ENCODE results near the gene SLC22A4. TPM values are rescaled to one million over a fixed set of nuclear protein-coding genes. Genes with fewer than 3 reads are reported as not detected.

SLC22A4 gene
- total RNA-seq, 3 donors from 2014 or later = 1.3 to 4.5 (median 2.3) TPM

DNA sequence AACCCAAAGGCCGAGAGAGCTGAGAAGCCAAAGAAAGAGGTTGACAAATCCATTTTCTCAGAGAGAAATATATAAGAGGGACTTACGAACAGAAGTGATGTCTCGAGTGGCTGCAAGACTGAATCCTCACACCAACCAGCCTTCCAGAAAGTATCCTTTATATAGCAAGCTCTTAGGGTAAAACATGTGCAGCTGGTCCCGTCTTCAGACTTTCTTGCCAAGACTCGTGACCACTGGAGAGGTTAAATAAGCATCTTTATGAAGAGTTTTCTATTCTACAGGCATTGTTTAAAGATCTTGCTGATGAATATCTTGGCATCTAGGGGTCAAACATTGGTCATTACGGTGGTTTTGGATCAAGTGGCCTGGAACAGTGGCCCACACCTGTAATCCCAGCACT lies 16.9 kb upstream of the SLC22A4 start:
- DNase-seq (ENCODE audit: low spot score in 2 of 2) = no peak
- H3K27ac ChIP-seq = no peak overlapping the region
- TF ChIP-seq POLR2A (IDR thresholded peaks at IDR 0.05) = no peak
- TF ChIP-seq POLR2AphosphoS5 (IDR thresholded peaks at IDR 0.05) = no peak
- TF ChIP-seq, protein P1, sequence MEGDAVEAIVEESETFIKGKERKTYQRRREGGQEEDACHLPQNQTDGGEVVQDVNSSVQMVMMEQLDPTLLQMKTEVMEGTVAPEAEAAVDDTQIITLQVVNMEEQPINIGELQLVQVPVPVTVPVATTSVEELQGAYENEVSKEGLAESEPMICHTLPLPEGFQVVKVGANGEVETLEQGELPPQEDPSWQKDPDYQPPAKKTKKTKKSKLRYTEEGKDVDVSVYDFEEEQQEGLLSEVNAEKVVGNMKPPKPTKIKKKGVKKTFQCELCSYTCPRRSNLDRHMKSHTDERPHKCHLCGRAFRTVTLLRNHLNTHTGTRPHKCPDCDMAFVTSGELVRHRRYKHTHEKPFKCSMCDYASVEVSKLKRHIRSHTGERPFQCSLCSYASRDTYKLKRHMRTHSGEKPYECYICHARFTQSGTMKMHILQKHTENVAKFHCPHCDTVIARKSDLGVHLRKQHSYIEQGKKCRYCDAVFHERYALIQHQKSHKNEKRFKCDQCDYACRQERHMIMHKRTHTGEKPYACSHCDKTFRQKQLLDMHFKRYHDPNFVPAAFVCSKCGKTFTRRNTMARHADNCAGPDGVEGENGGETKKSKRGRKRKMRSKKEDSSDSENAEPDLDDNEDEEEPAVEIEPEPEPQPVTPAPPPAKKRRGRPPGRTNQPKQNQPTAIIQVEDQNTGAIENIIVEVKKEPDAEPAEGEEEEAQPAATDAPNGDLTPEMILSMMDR (IDR thresholded peaks at IDR 0.05) = no peak
- H3K36me3 ChIP-seq = no peaks in the 10 kb centered on the region
- no peaks in the 10 kb centered on the region for H3K27me3 ChIP-seq
- intact Hi-C loops (cut with DNase I; ENCODE audit: low total_unique reads) = no loop called here
- no peaks in the 10 kb centered on the region for H3K9me3 ChIP-seq
- no peak overlapping the region for H3K4me3 ChIP-seq
- no peaks in the 10 kb centered on the region for H3K4me1 ChIP-seq

DNA sequence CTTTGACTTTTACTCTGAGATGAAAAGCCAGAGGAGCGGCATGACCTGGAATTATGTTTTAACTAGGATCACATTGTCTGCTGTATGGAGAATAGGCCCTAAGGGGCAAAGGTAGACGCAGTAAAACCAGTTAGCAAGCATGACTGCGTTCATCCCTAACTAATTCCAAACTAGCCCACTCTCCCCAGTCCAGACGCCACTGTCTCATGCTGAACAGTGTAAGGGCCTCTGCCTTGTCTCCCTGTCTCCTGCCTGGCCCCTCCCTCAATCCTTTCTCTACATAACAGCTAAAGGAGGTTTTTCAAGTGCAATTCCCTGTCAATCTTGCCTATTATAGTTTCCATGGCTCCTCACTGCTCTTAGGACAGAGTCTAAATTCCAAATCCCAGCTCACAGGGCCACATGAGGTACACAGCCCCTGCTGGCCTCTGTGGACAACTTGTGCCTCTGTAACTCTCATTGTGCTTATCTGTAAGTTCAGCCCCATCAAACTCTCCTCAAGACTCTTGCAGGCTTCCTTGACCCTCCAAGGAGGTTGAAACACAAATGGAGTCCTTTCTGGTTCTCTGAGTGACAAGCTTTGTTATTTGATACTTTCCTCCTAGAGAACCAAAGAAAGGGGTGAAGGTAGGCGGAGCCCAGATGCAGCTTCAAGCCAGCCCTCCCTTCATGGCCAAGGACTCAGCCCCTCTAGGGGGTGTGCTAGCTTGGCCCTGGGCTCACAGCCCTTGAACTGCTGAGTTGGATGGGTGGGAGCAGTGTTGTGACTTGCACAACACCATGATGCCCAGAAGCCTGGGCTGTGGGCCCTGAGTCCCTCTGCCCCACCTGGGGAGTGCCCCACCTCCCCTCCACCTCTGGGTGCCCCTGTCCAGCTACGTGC lies 16.0 kb upstream of the SLC22A4 start:
- Histone ChIP-seq H3K9me3 (no peaks in the 10 kb centered on the region), H3K36me3 (no peaks in the 10 kb centered on the region)
- DNase-seq (ENCODE audit: low spot score in 2 of 2) = no peak

DNA sequence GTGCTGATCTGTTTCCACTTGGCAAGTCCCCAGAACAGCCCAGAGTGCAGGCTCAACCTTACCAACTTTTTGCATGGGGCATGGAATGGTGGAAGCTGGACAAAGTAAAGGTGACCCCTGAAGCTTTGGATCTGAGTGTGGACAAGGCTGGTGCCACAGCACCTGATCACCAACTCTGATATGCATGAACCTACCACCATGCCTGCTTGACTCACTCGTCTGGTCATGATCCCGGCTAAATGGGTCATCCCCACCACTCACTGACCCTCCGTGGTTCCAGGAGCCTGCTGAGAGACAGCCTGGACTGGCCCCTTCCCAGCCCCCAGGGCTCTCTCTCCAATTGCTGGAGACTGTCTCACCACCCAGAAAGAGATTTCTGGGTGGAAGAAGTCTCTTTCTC lies 14.4 kb upstream of the SLC22A4 start:
- DNase-seq (ENCODE audit: low spot score in 2 of 2) = no peak
- TF ChIP-seq POLR2A (IDR thresholded peaks at IDR 0.05) = no peak
- TF ChIP-seq, protein P1 (IDR thresholded peaks at IDR 0.05) = no peak
- no peak for TF ChIP-seq POLR2AphosphoS5 (IDR thresholded peaks at IDR 0.05)
- intact Hi-C loops (cut with DNase I; ENCODE audit: low total_unique reads) = no loop called here

More for the DNA sequence above, 16.0 kb upstream of the SLC22A4 start:
- intact Hi-C loops (cut with DNase I; ENCODE audit: low total_unique reads) = no loop called here
- Histone ChIP-seq H3K4me1 (no peaks in the 10 kb centered on the region), H3K27ac (no peak overlapping the region), H3K27me3 (no peaks in the 10 kb centered on the region), H3K4me3 (no peak overlapping the region)
- TF ChIP-seq POLR2AphosphoS5 (IDR thresholded peaks at IDR 0.05) (no peak), POLR2A (IDR thresholded peaks at IDR 0.05) (no peak)
- TF ChIP-seq, protein P1 (IDR thresholded peaks at IDR 0.05) = no peak

DNA sequence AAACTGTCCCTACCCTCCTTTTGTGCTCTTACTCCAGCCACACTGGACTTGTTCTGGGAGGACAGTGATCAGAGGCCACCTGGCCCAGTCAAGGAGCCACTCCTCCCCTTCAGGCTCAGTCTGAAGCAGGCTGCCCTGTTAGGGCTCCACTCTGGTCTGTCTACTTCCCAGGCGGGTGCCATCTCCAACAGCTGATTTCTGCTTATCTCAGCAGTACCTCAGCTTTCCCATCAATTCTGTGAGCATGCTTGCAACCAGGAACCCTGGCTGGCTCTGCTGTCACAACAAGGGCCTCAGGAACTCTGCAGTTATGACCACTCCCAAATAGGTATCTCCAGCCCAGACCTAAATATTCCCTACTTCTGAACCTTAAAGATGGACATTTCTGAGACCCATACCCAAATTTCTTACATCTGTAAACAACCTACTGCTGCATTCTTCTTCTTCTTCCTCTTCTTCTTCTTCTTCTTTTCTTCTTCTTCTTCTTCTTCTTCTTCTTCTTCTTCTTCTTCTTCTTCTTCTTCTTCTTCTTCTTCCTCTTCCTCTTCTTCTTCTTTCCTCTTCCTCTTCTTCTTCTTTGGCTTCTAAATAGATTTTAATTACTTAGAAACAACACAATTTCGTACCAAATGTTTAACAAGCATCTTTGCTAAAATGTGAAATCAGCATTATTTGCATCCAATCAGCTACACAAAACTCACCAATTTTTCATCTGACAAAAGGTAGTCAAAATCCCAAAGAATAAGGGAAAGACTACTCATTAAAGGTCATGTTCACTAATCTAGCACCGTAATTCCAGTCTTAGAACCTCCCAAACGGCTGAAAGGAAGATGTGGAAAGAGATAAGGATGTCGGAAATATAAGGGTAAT lies 13.6 kb upstream of the SLC22A4 start:
- intact Hi-C loops (cut with DNase I; ENCODE audit: low total_unique reads) = no loop called here
- TF ChIP-seq, protein P1 (IDR thresholded peaks at IDR 0.05) = no peak
- TF ChIP-seq POLR2AphosphoS5 (IDR thresholded peaks at IDR 0.05) = no peak
- TF ChIP-seq POLR2A (IDR thresholded peaks at IDR 0.05) = no peak
- Histone ChIP-seq H3K27me3 (no peaks in the 10 kb centered on the region), H3K27ac (no peak overlapping the region), H3K9me3 (no peaks in the 10 kb centered on the region), H3K36me3 (no peaks in the 10 kb centered on the region), H3K4me1 (no peaks in the 10 kb centered on the region), H3K4me3 (no peak overlapping the region)
- no peak for DNase-seq (ENCODE audit: low spot score in 2 of 2)

More for the DNA sequence above, 14.4 kb upstream of the SLC22A4 start:
- no peak overlapping the region for H3K27ac ChIP-seq
- no peaks in the 10 kb centered on the region for H3K9me3 ChIP-seq
- no peaks in the 10 kb centered on the region for H3K36me3 ChIP-seq
- H3K27me3 ChIP-seq = no peaks in the 10 kb centered on the region
- H3K4me1 ChIP-seq = no peaks in the 10 kb centered on the region
- no peak overlapping the region for H3K4me3 ChIP-seq
